Mesodermal cell (in vitro differentiated cells): ENCODE results near the gene PHACTR1.

Experiments used
- H3K27ac ChIP-seq: 2 replicates; pipeline ENCODE4 v1.7.0; 2013; ENCODE audit warnings: mild to moderate bottlenecking, low read depth, low read length, moderate library complexity; ENCODE audit not compliant: severe bottlenecking
- H3K36me3 ChIP-seq: 2 replicates; pipeline ENCODE4 v1.7.1; 2013; ENCODE audit warnings: mild to moderate bottlenecking, low read length, moderate library complexity; ENCODE audit not compliant: control insufficient read depth, insufficient read depth
- H3K4me1 ChIP-seq: one replicate; pipeline ENCODE4 v1.7.1; 2013; ENCODE audit warnings: mild to moderate bottlenecking, low read length; ENCODE audit not compliant: insufficient read depth, control insufficient read depth, poor library complexity, severe bottlenecking
- H3K4me3 ChIP-seq: 2 replicates; pipeline ENCODE4 v1.7.0; 2013; ENCODE audit warnings: low read length, control low read depth, mild to moderate bottlenecking; ENCODE audit not compliant: insufficient read depth, poor library complexity, severe bottlenecking; ENCODE audit errors: extremely low read depth
- H3K9me3 ChIP-seq: 2 replicates; pipeline ENCODE4 v1.7.1; 2013; ENCODE audit warnings: mild to moderate bottlenecking, low read length, moderate library complexity; ENCODE audit not compliant: control insufficient read depth
- WGBS, 2 experiments: methylation state at CpG; one replicate each; pipeline ENCODE4 v1.1.5; 2013; ENCODE audit warnings: missing lambda C conversion rate in 2 of 2; ENCODE audit not compliant: insufficient coverage in 2 of 2; 5-methylcytosine and 5-hydroxymethylcytosine counted together

Gene PHACTR1

GRCh38 chr6:13077117-13077516 is 360.6 kb downstream of the PHACTR1 start:
- Histone ChIP-seq H3K27ac (no peak overlapping the region), H3K4me3 (no peak overlapping the region), H3K36me3 (no peaks in the 10 kb centered on the region), H3K4me1 (no peaks in the 10 kb centered on the region), H3K9me3 (no peaks in the 10 kb centered on the region)
- 100% methylated on average over 1 of the region's 1 CpG for WGBS, 2 experiments

- 93 to 95% methylated on average over 5 to 6 of the region's 6 CpGs for WGBS, 2 experiments
- H3K9me3 ChIP-seq = no peaks in the 10 kb centered on the region
- no peak overlapping the region for H3K27ac ChIP-seq
- no peaks in the 10 kb centered on the region for H3K36me3 ChIP-seq
- no peaks in the 10 kb centered on the region for H3K4me1 ChIP-seq
- H3K4me3 ChIP-seq = no peak overlapping the region
Observed at GRCh38 chr6:13079096-13079723, 362.6 kb downstream of the PHACTR1 start.

- WGBS, 2 experiments = 100% methylated on average over 1 of the region's 5 CpGs; no CpG with 5 or more reads in 1 of the 2 experiments
- Histone ChIP-seq H3K27ac (no peak overlapping the region), H3K4me3 (no peak overlapping the region), H3K36me3 (no peaks in the 10 kb centered on the region), H3K9me3 (no peaks in the 10 kb centered on the region), H3K4me1 (no peaks in the 10 kb centered on the region)
Observed at GRCh38 chr6:13080462-13081188, 364.1 kb downstream of the PHACTR1 start.

GRCh38 chr6:13081189-13081563 is 364.6 kb downstream of the PHACTR1 start:
- H3K36me3 ChIP-seq = no peaks in the 10 kb centered on the region
- no peaks in the 10 kb centered on the region for H3K9me3 ChIP-seq
- no peak overlapping the region for H3K27ac ChIP-seq
- 100% methylated on average over 2 of the region's 4 CpGs; no CpG with 5 or more reads in 1 of the 2 experiments for WGBS, 2 experiments
- no peak overlapping the region for H3K4me3 ChIP-seq
- no peaks in the 10 kb centered on the region for H3K4me1 ChIP-seq

- no peak overlapping the region for H3K27ac ChIP-seq
- no peaks in the 10 kb centered on the region for H3K36me3 ChIP-seq
- 91 to 92% methylated on average over 3 to 6 of the region's 7 CpGs for WGBS, 2 experiments
- no peak overlapping the region for H3K4me3 ChIP-seq
- no peaks in the 10 kb centered on the region for H3K4me1 ChIP-seq
- no peaks in the 10 kb centered on the region for H3K9me3 ChIP-seq
Observed at GRCh38 chr6:13089296-13089994, 372.9 kb downstream of the PHACTR1 start.

- 89 to 96% methylated on average over 5 to 6 of the region's 6 CpGs for WGBS, 2 experiments
- Histone ChIP-seq H3K27ac (no peak overlapping the region), H3K9me3 (no peaks in the 10 kb centered on the region), H3K36me3 (no peaks in the 10 kb centered on the region), H3K4me3 (no peak overlapping the region), H3K4me1 (no peaks in the 10 kb centered on the region)
Observed at GRCh38 chr6:13091192-13091591, 374.6 kb downstream of the PHACTR1 start.

GRCh38 chr6:13094781-13095425 is 378.3 kb downstream of the PHACTR1 start:
- WGBS, 2 experiments = 86 to 100% methylated on average over 1 to 2 of the region's 3 CpGs
- no peaks in the 10 kb centered on the region for H3K4me1 ChIP-seq
- no peak overlapping the region for H3K27ac ChIP-seq
- H3K36me3 ChIP-seq = no peaks in the 10 kb centered on the region
- no peaks in the 10 kb centered on the region for H3K9me3 ChIP-seq
- H3K4me3 ChIP-seq = no peak overlapping the region

GRCh38 chr6:13096084-13096483 is 379.5 kb downstream of the PHACTR1 start:
- no peak overlapping the region for H3K27ac ChIP-seq
- 100% methylated on average over 2 of the region's 3 CpGs; no CpG with 5 or more reads in 1 of the 2 experiments for WGBS, 2 experiments
- no peaks in the 10 kb centered on the region for H3K9me3 ChIP-seq
- no peaks in the 10 kb centered on the region for H3K36me3 ChIP-seq
- H3K4me1 ChIP-seq = no peaks in the 10 kb centered on the region
- H3K4me3 ChIP-seq = no peak overlapping the region

GRCh38 chr6:13097454-13097853 is 380.9 kb downstream of the PHACTR1 start:
- 88% methylated on average over 1 of the region's 1 CpG; no CpG with 5 or more reads in 1 of the 2 experiments for WGBS, 2 experiments
- H3K36me3 ChIP-seq = no peaks in the 10 kb centered on the region
- H3K27ac ChIP-seq = no peak overlapping the region
- H3K4me1 ChIP-seq = no peaks in the 10 kb centered on the region
- no peak overlapping the region for H3K4me3 ChIP-seq
- H3K9me3 ChIP-seq = no peaks in the 10 kb centered on the region

- H3K4me3 ChIP-seq = no peak overlapping the region
- H3K27ac ChIP-seq = no peak overlapping the region
- no peaks in the 10 kb centered on the region for H3K4me1 ChIP-seq
- H3K9me3 ChIP-seq = no peaks in the 10 kb centered on the region
- no peaks in the 10 kb centered on the region for H3K36me3 ChIP-seq
Observed at GRCh38 chr6:13098006-13098405, 381.4 kb downstream of the PHACTR1 start.
